Astrocyte of the cerebellum (primary cell): ENCODE data around the gene ZNF483.

ENCODE experiments used
- DNase-seq: peaks from one replicate; pipeline ENCODE4 v3.0.0-alpha.2; 2011; ENCODE audit warnings: low read depth
- H3K4me3 ChIP-seq: 2 replicates; pipeline ENCODE4 v1.5.1; 2011; ENCODE audit warnings: mild to moderate bottlenecking, low read depth, low read length, moderate library complexity
- CTCF ChIP-seq: IDR thresholded peaks from 2 replicates; pipeline ENCODE4 v1.5.1; 2012; ENCODE audit warnings: low read length, low read depth, moderate library complexity, mild to moderate bottlenecking; ENCODE audit errors: missing control alignments
- in situ Hi-C: cut with HindIII; loops from 2 replicates; pipeline ENCODE4 v1.10.0; 2017; ENCODE audit warnings: low sequenced_read_pairs

The ZNF483 gene

GRCh38 chr9:111622626-111623025, 97.6 kb downstream of the ZNF483 start:
- no peak for TF ChIP-seq CTCF
- no peak overlapping the region for H3K4me3 ChIP-seq
- in situ Hi-C loops, result no loop called here
- DNase-seq, result no peak
